Measurements from ENCODE around the gene RAB11FIP3. TPM values are rescaled to one million over a fixed set of nuclear protein-coding genes. Genes with fewer than 3 reads are reported as not detected.

RAB11FIP3 gene
- total and polyA plus RNA-seq, 8 donors: 6.7 to 102 (median 18.1) TPM

GRCh38 chr16:555528-556473, 130.4 kb downstream of the RAB11FIP3 start:
- Histone ChIP-seq H3K4me3 (no peak overlapping the region), H3K27ac (no peak overlapping the region), H3K36me3 (peaks cover 27 to 38% (median 34%) of the 10 kb centered on the region in 4 donors), H3K4me1 (peaks cover 11 to 16% (median 14%) of the 10 kb centered on the region in 4 donors), H3K27me3 (peaks cover 12 to 39% (median 25%) of the 10 kb centered on the region in 3 donors), H3K9me3 (no peaks in the 10 kb centered on the region)
- no peak for DNase-seq
- TF ChIP-seq POLR2AphosphoS5 (IDR thresholded peaks at IDR 0.05) (no peak), EP300 (IDR thresholded peaks at IDR 0.05) (no peak), POLR2A (IDR thresholded peaks at IDR 0.05) (no peak), CTCF (IDR thresholded peaks at IDR 0.05) (no peak)
- WGBS, 5 donors: 71 to 85% (median 78%) methylated on average over 19 to 32 of the region's 32 CpGs
- intact Hi-C loops (cut with DNase I; ENCODE audit: low total_unique reads): no loop called here

- DNase-seq: no peak
- peaks cover 11 to 18% (median 16%) of the 10 kb centered on the region in 4 donors for H3K4me1 ChIP-seq
- intact Hi-C loops (cut with DNase I; ENCODE audit: low total_unique reads): no loop called here
- H3K27me3 ChIP-seq: peaks cover 19 to 47% (median 33%) of the 10 kb centered on the region in 3 donors
- H3K4me3 ChIP-seq: no peak overlapping the region
- no peak overlapping the region for H3K27ac ChIP-seq
- 83 to 87% (median 84%) methylated on average over 21 to 32 of the region's 32 CpGs for WGBS, 5 donors
- TF ChIP-seq POLR2A (IDR thresholded peaks at IDR 0.05): no peak
- no peak for TF ChIP-seq CTCF (IDR thresholded peaks at IDR 0.05)
- TF ChIP-seq POLR2AphosphoS5 (IDR thresholded peaks at IDR 0.05): no peak
- TF ChIP-seq EP300 (IDR thresholded peaks at IDR 0.05): no peak
- peaks cover 22 to 31% (median 28%) of the 10 kb centered on the region in 4 donors for H3K36me3 ChIP-seq
- H3K9me3 ChIP-seq: no peaks in the 10 kb centered on the region
Observed at GRCh38 chr16:556474-557173, 131.2 kb downstream of the RAB11FIP3 start.

GRCh38 chr16:557463-558297, 132.2 kb downstream of the RAB11FIP3 start:
- H3K27me3 ChIP-seq: peaks cover 19 to 57% (median 39%) of the 10 kb centered on the region in 3 donors
- H3K4me1 ChIP-seq: peaks cover 11 to 18% (median 16%) of the 10 kb centered on the region in 4 donors
- H3K4me3 ChIP-seq: no peak overlapping the region
- H3K27ac ChIP-seq: no peak overlapping the region
- WGBS, 5 donors: 59 to 80% (median 78%) methylated on average over 7 to 23 of the region's 23 CpGs
- DNase-seq: no peak
- no peaks in the 10 kb centered on the region for H3K9me3 ChIP-seq
- TF ChIP-seq POLR2AphosphoS5 (IDR thresholded peaks at IDR 0.05): no peak
- no peak for TF ChIP-seq EP300 (IDR thresholded peaks at IDR 0.05)
- intact Hi-C loops (cut with DNase I; ENCODE audit: low total_unique reads): no loop called here
- H3K36me3 ChIP-seq: peaks cover 11 to 20% (median 17%) of the 10 kb centered on the region in 4 donors

- TF ChIP-seq CTCF (IDR thresholded peaks at IDR 0.05) (no peak), POLR2A (IDR thresholded peaks at IDR 0.05) (no peak), EP300 (IDR thresholded peaks at IDR 0.05) (no peak), POLR2AphosphoS5 (IDR thresholded peaks at IDR 0.05) (no peak)
- 32 to 51% (median 47%) methylated on average over 13 to 22 of the region's 22 CpGs for WGBS, 5 donors
Observed at GRCh38 chr16:558298-559020, 133.0 kb downstream of the RAB11FIP3 start.

More at GRCh38 chr16:558298-559020, 133.0 kb downstream of the RAB11FIP3 start:
- H3K36me3 ChIP-seq: peaks cover 5 to 13% (median 10%) of the 10 kb centered on the region in 4 donors
- no peak for DNase-seq
- peaks cover 19 to 64% (median 39%) of the 10 kb centered on the region in 3 donors for H3K27me3 ChIP-seq
- peaks cover 11 to 18% (median 16%) of the 10 kb centered on the region in 4 donors for H3K4me1 ChIP-seq
- intact Hi-C loops (cut with DNase I; ENCODE audit: low total_unique reads): no loop called here
- H3K4me3 ChIP-seq: no peak overlapping the region
- no peaks in the 10 kb centered on the region for H3K9me3 ChIP-seq
- H3K27ac ChIP-seq: no peak overlapping the region

Measured in stomach (tissue), 9 donors.